Chondrocyte (in vitro differentiated cells): Measurements from ENCODE around the gene CXCR4. TPM values are rescaled to one million over a fixed set of nuclear protein-coding genes. Genes with fewer than 3 reads are reported as not detected.

Source experiments
- DNase-seq: peaks from one replicate; pipeline ENCODE4 v3.0.0; 2021; ENCODE audit warnings: mixed read lengths, low spot score
- H3K27ac Mint-ChIP-seq: one replicate; pipeline ENCODE4 v1.8.0; 2021; ENCODE audit warnings: mild to moderate bottlenecking, moderate library complexity, mixed read lengths; ENCODE audit not compliant: unreplicated experiment
- H3K27me3 Mint-ChIP-seq: 2 replicates; pipeline ENCODE4 v1.8.0; 2021; ENCODE audit warnings: low read depth, mixed read lengths
- H3K36me3 Mint-ChIP-seq: 2 replicates; pipeline ENCODE4 v1.8.0; 2021; ENCODE audit warnings: low read depth, mixed read lengths
- H3K4me1 Mint-ChIP-seq: 2 replicates; pipeline ENCODE4 v1.8.0; 2021; ENCODE audit warnings: low read depth, mild to moderate bottlenecking, mixed read lengths
- H3K4me3 Mint-ChIP-seq: one replicate; pipeline ENCODE4 v1.8.0; 2021; ENCODE audit warnings: mild to moderate bottlenecking, moderate library complexity, mixed read lengths; ENCODE audit not compliant: unreplicated experiment
- H3K9me3 Mint-ChIP-seq: 2 replicates; pipeline ENCODE4 v1.8.0; 2021; ENCODE audit warnings: low read depth, mixed read lengths
- total RNA-seq: library from RNA; stranded (reverse); gene quantifications from 3 replicates; pipeline ENCODE4 v1.2.1, GENCODE V29; 2021
- TF ChIP-seq, protein P1 (sequence below): fragments of 200-600 bp; sonication (generic); IDR thresholded peaks from 2 replicates; pipeline ENCODE4 v1.5.0; 2021; ENCODE audit warnings: antibody characterized with exemption, mild to moderate bottlenecking, moderate library complexity

The CXCR4 gene
- total RNA-seq, 1 donor from 2014 or later, result not detected

- Mint-ChIP-seq H3K27ac (no peak overlapping the region), H3K27me3 (no peaks in the 10 kb centered on the region), H3K4me1 (no peaks in the 10 kb centered on the region), H3K9me3 (no peaks in the 10 kb centered on the region), H3K36me3 (no peaks in the 10 kb centered on the region), H3K4me3 (no peak overlapping the region)
- no peak for DNase-seq
- TF ChIP-seq, protein P1, sequence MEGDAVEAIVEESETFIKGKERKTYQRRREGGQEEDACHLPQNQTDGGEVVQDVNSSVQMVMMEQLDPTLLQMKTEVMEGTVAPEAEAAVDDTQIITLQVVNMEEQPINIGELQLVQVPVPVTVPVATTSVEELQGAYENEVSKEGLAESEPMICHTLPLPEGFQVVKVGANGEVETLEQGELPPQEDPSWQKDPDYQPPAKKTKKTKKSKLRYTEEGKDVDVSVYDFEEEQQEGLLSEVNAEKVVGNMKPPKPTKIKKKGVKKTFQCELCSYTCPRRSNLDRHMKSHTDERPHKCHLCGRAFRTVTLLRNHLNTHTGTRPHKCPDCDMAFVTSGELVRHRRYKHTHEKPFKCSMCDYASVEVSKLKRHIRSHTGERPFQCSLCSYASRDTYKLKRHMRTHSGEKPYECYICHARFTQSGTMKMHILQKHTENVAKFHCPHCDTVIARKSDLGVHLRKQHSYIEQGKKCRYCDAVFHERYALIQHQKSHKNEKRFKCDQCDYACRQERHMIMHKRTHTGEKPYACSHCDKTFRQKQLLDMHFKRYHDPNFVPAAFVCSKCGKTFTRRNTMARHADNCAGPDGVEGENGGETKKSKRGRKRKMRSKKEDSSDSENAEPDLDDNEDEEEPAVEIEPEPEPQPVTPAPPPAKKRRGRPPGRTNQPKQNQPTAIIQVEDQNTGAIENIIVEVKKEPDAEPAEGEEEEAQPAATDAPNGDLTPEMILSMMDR, result no peak
These were observed 32.3 kb downstream of the CXCR4 start for GRCh38 chr2:136085453-136086209.

GRCh38 chr2:136081582-136082210 is 36.3 kb downstream of the CXCR4 start:
- Mint-ChIP-seq H3K4me1 (no peaks in the 10 kb centered on the region), H3K36me3 (no peaks in the 10 kb centered on the region), H3K27ac (no peak overlapping the region), H3K27me3 (peaks cover under 1% of the 10 kb centered on the region), H3K9me3 (no peaks in the 10 kb centered on the region), H3K4me3 (no peak overlapping the region)
- TF ChIP-seq, protein P1, result no peak
- no peak for DNase-seq

- TF ChIP-seq, protein P1, result no peak
- Mint-ChIP-seq H3K27me3 (peaks cover 5% of the 10 kb centered on the region), H3K27ac (no peak overlapping the region), H3K4me1 (no peaks in the 10 kb centered on the region), H3K4me3 (no peak overlapping the region), H3K9me3 (no peaks in the 10 kb centered on the region), H3K36me3 (no peaks in the 10 kb centered on the region)
- no peak for DNase-seq
These were observed 37.8 kb downstream of the CXCR4 start for GRCh38 chr2:136080114-136080513.

DNA sequence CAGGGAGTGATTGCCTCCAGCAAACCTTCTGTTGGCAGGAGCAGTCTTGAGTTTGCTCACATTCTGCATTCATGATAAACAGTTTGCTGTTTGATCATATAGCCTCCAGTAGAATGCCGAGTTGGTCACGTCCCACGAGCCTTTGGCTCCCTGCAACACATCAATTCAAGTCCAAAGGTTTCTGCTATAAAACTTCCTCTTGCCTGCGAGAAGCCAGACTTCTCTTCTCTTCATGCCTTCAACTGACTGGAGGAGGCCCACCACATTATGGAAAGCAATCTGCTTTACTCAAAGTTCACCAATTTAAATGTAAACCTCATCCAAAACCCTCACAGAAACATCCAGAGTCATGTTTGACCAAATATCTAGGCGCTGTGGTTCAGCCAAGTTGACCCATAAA is 40.8 kb downstream of the CXCR4 start:
- Mint-ChIP-seq H3K27me3 (peaks cover 5% of the 10 kb centered on the region), H3K4me1 (no peaks in the 10 kb centered on the region), H3K9me3 (peaks cover 4% of the 10 kb centered on the region), H3K4me3 (no peak overlapping the region), H3K27ac (no peak overlapping the region), H3K36me3 (no peaks in the 10 kb centered on the region)
- TF ChIP-seq, protein P1, result no peak
- no peak for DNase-seq

DNA sequence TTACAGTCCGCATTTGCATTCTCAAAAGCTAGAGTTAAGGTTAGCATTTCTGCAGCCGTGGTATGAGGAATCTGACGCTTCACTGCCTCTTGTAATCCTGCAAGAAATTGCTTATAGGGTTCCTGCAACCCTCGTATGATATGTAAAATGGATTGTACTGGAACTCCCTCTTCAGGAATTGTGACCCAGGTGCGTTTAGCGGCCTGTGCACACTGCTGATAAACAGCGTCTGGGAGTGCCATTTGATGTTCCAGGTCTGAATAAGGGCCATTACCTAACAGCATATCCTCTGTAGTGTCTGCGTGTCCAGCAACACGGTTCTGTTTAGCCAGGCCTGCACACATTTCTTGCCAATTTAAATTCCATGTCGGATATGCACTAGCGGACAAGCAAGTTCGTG is 42.5 kb downstream of the CXCR4 start:
- Mint-ChIP-seq H3K4me3 (no peak overlapping the region), H3K27ac (no peak overlapping the region), H3K4me1 (no peaks in the 10 kb centered on the region), H3K9me3 (peaks cover 8% of the 10 kb centered on the region), H3K27me3 (peaks cover 5% of the 10 kb centered on the region), H3K36me3 (no peaks in the 10 kb centered on the region)
- DNase-seq, result no peak
- TF ChIP-seq, protein P1, result no peak
